ENCODE measurements around the gene CNKSR1.
"Not testable (repeated sequence)": the region's sequence is repeated elsewhere in the genome, so short reads cannot be mapped to it uniquely, and the experiment has no call there.

CNKSR1 gene

GRCh38 chr1:26225033-26225831 is 47.9 kb downstream of the CNKSR1 start:
- DNase-seq (ENCODE audit: low read depth in 3 of 3), result peak in 1 of 3 experiments; percentile 63

DNA sequence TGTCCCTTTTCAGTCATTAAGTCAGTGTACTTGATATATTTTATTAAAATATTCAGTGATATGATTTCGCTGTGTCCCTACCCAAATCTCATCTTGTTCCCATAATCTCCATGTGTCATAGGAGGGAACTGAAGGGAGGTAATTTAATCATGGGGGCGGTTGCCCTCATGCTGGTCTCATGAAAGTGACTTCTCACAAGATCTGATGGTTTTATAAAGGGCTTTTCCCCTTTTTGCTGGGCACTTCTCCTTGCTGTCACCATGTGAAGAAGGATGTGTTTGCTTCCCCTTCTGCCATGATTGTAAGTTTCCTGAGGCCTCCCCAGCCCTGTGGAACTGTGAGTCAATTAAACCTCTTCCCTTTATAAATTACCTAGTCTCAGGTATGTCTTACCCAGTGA is 53.4 kb downstream of the CNKSR1 start:
- DNase-seq (ENCODE audit: low read depth in 3 of 3), result not testable (repeated sequence)

DNA sequence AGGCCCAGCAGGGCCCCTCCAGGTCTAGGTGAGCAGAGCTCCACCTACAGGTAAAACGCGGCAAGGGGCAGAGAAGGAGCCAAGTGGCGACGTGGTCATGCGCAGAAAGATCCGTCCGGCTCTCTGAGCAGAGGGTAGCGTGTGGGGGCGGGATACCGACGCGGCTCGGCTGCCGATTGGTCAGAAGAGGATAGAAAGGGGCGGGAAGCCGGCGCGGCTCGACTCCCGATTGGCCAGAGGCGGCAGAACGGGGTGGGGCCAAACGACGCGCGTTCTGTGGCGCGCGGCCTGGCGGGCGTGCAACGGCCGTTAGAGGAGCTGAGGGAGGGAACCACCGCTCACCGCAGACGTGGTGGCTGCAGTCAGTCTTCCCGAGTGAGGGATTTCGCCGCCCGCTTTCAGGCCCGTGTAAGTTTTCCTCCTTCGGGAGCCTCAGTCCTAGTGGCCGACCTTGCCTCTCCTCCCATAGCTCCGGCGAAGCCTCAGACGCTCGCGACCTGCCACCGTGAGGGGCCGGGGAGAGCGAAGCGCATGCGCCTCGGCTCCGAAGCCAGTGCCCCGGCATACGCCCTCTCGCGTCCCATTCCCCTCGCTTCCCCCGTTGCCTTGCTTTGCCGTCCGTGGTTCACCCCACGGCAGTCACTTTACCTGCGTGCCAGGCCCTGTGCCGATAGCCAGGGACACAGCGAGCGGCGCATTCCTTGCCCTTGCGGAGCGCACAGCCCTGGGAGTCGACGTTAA is 56.8 kb downstream of the CNKSR1 start, which contains the start of gene CEP85:
TSS of gene CEP85 (plus strand) at position 298 of the 741 bp plus-strand sequence. CDS start 5,584 bp downstream, outside the sequence.
- DNase-seq (ENCODE audit: low read depth in 3 of 3), result peak; percentile 97 to 98 (median 97)

DNA sequence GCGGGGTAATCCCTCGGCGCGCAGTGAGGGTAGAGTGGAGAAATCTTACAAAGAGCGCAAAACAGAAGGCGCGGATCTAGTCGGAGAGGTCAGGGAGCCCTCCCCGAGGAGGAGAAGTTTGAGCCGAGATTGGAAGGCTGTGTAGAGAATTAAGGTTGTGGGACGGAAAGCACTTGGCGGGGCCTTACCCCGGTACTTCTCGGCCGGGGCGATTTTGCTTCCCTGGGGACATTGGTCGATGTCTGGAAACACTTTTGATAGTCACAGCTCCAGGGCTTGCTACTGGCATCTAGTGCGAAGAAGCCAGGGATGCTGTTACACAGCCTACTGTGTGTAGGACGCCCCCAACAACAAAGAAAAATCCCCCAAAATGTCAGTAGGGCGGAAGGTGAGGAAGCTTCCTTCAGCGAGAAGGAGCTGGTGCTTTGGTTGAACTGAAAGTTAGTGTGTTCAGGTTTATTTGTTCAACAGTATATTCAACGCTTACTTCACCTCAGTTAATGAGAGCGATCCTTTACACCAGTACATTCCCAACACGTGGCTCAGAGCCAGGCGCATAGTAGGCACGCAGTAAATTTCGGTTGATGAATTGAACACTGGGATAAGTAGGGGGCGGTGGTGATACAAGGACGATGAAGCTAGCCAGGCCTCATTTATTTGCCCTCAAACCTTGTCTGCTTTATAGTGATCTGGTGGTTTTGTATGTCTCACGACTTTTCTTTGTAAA is 57.5 kb downstream of the CNKSR1 start:
- DNase-seq (ENCODE audit: low read depth in 3 of 3), result no peak

- DNase-seq (ENCODE audit: low read depth in 3 of 3), result no peak
Measured at GRCh38 chr1:26237230-26237966, 60.1 kb downstream of the CNKSR1 start.
